HG03460 (cell line): Measurements from ENCODE around the gene EPS8.

Experiments used
- ATAC-seq: cut with Tn5 transposase; IDR thresholded peaks from one replicate; pipeline ENCODE4 v1.9.1; 2021; ENCODE audit not compliant: unreplicated experiment

Gene EPS8

DNA sequence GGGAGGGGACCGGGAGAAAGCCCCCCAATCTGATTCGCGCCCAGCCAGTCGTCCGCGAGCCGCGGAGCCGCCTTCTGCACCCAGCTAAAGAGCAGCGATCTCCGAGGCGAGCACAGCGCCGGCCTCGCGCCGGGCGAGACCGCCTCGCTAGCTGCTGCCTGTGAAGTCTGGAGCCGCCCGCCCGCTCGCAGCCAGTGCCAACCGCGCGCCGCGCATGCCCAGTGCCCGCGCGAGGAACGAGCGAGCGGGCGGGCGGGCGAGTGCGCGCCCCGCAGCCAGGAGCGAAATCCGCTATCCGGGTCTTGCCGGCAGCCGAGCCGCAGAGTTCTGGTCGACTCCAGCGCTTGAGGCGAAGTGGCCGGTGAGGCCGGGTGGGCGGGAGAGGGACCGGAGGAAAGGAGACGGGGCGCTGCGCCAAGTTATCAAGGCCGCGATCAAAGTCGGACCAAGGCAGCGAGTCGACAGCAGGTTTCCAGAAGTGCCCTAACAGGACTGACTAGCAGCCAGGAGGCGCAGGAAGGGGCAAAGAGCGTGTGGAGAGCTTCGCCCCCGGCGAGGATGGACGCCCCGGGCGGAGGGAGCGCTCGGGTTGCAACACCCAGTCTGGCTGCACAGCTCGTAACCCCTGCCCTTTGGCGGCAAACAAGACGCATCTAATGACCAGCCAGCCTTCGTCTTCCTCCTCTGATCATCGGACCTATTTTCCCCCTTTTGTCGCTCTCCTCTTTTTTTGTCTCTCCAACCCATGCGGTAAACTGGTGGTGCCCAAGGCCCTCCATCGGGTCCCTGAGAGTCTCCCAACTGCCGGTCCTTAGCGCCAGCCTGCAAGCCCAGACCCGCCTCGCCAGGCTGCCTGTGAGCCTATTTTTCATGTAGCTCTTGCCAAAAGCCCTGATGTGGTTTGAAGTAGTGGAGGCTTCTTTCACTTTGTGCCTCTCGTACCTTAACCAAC, at the start of gene EPS8:
Gene EPS8, minus strand, starts transcription at position 169 of the 952 bp plus-strand sequence. CDS start 106,437 bp downstream, outside the sequence.
- peak; percentile 83 for ATAC-seq

DNA sequence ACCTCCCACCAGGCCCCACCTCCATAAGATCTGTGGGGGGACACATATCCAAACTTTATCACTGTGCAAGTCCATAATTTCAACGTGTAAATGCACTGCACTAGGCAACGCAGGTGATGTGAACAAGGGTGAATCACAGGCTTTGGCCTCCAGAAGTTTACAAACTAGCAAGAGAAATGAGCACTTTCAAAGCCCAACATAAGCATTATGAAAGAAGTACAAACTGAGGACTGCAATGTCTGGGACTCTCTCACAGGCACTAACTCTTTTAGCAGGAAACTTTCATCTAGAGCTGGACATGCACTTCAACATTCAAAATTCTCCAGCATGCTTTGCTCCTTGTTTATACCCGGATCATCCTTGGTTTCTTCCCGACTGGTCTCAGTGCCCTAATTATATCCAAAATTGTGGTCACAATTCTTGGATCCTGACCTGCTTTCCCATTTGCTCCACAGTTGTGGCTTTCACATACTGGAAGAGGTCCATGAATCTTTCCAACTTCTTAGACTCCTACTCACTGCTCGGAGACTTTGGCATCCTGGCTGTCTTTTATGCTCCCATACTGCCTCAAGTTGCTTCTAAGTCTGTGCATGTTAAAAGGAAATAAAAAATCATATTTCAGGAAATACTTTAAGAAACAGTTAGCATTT, 48.1 kb upstream of the EPS8 start:
- no peak for ATAC-seq

DNA sequence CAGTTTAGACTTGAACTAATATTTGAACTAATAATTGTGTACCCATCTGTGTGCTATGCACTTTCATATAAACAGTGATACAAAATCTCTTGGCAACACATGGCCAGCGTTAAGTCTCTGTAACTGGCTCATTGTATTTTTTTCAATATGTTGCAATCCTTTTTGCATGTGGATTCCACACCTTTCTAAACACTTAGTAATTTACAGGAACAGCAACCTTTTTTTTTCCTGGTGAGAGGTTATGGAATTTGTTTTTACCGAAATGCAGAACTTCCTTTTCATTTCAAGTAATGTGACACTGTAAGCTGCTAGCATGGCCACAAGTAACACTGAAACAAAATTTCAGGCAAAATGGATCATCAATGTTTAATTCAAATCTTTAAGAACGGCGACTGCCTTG, 45.4 kb upstream of the EPS8 start:
- no peak for ATAC-seq

DNA sequence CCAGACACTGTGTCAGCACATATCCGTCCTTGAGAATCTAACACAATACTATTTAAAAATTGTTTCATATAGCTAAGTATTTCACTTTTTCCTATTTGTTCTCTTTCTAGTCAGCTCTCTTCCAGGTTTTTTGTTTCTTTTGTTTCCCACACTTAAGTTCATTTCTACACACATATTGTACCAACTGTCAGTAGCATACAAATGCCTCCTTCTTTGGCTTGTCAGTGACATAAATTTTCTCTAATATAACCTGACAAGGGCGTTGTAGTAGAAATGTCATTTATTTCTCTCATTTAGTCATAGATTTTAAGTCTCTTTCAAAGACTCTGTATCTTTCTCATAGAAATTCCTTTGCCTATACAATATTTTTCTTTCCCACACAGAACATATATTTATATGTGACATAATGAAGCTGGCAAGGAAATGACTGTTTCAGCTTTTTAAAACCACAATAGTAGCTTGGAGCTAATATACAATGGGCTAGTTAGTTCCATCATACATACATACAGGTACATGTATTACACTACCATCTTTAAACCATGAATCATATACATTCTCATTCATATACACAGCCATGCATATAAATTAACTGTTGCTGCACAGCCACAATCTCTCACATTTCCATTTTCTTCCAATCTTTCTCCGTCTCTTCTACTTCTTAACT, 42.3 kb upstream of the EPS8 start:
- ATAC-seq: no peak

DNA sequence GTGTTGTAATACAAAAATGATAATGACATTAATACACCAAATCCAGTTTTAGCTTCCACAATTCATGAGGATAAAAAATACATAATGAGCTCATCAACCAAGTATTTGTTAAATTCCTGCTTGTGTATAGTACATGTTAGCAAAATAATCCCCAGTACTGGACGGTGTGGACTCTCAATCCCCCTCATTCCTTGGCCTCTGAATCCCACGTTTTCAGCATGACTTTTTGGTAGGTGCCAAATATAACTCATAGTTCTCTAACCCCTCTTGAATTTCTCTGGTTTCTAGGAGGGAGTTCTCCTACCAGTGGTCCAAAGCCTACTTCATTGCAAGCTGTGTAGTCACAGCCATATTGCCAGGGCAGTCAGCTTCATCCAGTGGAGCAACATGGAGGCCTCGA, 41.4 kb upstream of the EPS8 start:
- ATAC-seq: no peak

DNA sequence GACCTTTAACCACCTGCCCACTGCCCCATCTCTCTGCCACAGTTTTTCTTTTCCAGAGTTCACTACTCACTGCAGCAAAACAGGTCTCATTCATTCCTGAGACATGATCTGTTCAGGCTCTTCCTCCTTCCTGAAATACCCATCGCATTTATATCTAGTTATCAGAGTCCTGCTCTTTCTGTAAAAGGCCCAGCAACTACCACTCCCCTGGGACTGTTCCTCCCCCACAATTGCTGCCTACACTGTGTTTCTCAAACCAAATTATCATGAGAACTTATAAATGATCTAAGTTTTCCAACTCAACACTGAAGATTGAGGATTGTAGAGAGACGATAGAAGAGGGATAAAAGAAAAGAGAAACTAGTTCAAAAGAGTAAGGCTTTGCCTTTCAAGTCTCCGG, 40.8 kb upstream of the EPS8 start:
- no peak for ATAC-seq

DNA sequence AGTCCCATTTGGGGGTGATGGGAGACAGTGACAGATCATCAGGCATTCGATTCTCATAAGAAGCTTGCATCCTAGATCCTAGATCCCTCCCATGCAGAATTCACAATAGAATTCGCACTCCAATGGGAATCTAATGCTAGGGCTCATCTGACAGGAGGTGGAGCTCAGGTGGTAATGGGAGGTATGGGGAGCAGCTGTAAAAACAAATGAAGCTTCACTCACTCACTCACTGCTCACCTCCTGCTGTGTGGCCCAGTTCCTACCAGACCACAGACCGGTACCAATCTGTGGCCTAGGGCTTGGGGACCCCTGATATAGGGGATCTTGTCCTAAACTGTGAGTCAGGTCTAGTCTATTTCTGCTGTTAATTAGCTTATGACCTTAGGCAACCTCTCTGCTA, 40.1 kb upstream of the EPS8 start:
- ATAC-seq: no peak

DNA sequence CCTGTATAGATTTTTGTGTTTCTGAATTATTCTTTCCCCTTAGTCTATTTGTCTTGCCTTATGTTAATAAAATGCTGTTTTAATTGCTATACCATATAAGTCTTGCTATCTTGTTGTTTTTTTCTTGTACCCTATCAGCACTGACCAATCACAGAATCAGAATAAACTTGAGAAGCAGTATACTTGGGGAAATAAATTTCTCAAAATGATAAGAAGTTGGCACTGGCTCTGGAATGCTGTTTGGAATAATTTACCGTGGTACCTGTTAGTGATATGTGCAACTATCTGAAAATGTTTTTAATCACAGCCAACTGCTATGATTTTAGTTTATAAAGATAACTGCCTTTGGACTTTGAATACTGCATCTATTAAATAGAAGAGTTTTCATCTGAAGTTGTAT, 37.9 kb upstream of the EPS8 start:
- no peak for ATAC-seq

DNA sequence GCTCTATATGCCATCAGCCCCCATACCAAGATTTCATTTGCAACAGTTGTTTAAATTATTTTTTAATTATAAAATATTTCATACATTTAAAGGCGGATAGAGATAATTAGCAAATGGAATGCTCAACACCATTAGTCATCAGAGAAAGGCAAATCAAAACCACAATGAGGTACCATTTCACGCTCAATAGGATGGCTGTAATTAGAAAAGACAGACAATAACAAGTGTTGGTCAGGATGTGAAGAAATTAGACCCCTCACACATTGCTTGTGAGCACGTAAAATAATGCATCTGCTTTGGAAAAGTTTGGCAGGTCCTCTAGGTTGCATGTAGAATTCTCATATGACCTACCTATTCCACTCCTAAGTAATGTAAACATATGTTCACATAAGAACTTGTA, 35.3 kb upstream of the EPS8 start:
- ATAC-seq: no peak

DNA sequence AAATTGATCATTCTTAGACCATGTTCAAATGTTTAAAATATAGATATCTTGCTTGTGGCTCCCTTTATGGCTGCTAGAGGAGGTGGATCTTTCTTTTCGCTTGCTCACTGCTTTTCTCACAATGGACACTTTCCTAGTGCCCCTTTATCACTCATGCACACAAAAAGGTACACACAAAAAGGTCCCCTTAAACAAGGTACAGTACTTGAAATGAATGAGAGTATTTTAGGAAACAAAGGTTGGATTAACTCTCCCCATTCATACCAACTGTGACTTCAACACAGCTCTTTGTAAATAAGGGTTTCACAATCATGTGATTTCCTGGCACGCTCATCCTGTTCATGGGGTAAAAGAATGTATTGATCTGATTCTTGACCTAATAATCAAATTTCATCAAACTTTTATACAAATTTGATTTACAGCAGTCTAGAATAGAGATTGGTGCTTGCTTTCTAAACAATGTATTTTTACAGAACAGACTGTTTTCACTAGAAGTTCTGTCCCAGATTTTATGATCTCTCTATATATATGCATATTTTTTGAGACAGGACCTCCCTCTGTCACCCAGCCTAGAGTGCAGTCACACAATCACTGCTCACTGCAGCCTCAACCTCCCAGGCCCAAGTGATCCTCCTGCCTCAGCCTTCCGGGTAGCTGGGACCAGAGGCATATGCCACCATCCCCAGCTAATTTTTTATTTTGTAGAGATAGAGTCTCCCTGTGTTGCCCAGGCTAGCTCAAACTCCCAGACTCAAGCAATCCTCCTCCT, 34.4 kb upstream of the EPS8 start:
- ATAC-seq: no peak

DNA sequence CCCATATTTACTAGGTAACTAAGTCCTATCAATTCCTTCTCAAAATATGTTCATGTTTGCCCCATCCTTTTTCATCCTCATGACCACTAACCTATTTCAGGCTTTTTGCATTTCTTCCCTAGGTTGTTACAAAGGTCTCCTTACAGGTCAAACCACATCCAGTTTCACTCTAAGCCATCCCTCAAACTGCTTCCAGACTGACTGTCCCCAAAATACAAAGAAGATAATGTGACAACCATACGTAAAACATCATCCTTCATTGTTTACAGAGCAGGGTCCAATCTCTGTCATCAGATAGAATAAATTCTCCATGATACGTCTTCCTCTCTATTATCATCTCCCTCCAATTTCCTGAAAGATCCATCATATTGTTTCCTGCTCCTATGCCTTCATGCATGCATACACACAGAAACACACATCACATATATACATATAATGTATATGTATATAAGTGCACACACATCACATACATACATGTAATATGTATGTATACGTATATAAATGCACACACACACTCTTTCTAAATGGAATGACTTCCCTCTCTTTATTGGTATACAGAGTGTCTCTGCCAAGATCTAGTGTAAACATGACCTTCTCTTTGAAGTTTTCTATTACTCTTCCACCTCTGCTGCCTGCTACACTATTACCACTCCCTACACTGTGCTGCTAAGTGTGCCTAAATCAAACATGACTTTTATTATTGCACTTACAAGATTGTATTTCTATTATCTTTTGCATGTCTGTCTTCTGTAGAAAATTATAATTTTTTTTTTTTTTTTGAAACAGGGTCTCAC, 30.7 kb upstream of the EPS8 start:
- no peak for ATAC-seq

DNA sequence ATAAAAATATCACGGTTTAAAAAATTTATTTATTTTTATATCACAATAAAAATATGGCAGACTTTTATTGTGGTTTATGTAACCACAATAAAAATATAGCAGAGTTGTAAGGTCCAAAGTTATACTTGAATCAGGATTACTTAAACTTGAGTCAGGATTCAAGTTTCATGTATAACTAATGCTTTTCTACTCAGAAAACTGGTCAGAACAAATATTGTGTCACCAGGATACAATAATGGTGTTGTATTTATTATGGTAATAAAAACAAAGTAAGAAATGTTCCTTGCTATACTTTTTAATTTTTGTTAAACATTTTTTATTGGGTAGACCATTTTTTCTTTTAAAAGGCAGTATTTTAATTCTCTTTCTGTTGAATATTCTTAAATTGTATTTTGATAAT, 29.2 kb upstream of the EPS8 start:
- no peak for ATAC-seq

DNA sequence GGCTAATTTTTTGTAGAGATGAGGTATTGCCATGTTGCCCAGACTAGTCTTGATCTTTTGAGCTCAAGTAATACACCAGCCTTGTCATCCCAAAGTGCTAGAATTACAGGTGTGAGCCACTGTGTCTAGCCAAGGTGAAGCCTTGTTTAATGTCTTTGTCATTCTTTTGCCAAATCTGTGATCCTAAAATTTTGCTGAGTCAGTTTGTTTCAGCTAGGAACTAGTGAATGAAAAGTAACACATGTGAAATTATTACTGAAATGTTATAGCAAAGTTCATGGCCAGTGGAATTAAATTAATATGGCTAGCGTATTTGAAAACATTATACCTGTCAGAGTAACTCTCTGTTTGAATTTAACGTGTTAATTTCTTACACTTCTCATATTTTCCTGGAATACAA, 26.5 kb upstream of the EPS8 start:
- no peak for ATAC-seq

DNA sequence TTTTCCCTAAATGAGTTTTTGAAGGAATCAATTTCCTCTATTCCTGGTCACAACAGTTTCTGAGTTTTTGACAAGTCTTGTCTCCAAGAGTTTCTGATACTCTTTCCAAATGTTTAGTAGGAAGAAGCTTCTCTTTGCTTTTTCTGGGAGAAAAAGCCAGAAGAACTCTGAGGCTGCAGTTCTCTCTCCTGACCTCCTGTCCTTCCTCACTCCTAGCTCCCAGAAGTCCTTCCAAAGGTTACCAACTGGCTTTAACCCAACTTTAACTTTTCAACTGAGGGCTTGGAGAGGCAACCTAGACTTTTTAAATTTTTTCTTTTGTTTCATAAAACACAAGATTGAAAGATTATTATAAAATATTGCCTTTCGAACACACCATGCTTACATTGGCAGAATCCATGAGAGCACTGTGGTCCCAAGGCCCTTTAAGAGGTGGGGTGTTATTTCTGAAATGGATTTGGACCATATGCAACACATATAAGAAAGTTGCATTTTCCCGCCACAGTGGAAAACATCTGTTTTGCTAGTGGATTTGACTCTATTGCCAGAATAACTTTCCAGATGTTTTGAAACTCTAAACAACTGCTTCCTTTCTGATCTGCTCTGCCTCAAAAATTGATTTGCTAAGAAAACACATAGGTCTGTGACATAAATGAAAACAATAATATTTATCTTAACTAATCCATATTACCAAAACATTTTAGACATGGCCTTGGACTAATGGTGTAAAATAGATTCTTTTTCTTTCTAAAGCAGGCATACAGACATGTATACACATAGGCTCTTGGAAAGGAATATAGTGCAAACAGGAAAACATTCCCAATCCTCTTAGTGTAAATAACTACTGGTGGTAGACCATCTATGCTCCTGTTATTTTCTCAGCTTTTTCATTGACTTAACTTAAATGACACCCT, 22.3 kb upstream of the EPS8 start:
- ATAC-seq: no peak

DNA sequence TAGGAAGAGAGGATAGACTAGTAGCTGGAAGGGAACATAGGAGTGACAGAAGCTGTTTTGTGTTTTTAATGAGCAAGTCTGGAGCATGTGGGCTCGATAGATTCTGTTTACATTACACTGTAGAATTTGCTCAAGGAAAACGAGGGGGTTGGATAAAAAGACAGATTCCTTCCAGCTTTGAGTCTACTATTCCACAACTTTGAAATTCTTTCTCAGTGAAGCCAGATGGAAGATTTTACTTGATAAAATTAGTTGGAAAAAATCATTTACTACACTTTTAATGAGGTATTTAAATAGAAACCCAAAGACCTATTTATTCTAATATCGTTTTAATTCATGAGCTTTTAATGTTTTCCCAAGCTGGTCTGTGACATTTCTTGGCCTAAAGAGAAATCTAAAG, 19.5 kb upstream of the EPS8 start:
- ATAC-seq: no peak

DNA sequence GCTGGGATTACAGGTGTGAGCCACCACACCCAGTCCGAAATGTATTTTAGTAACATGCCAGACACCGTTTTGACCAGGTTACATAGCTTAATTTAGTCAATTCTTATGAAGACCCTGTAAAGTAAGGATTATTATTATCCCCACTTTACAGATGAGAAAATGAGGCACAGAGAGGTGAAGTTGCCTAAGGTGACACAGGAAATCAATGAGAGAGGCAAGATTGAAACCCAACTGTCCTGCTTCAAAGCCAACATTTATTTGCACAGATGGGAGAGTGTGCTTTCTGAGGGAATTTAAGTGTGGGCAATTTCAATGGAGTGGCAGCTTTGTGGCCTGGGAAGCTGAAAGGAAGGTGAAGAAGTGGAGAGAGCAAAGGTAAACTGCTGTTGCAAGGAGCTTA, 19.1 kb upstream of the EPS8 start:
- ATAC-seq: no peak

DNA sequence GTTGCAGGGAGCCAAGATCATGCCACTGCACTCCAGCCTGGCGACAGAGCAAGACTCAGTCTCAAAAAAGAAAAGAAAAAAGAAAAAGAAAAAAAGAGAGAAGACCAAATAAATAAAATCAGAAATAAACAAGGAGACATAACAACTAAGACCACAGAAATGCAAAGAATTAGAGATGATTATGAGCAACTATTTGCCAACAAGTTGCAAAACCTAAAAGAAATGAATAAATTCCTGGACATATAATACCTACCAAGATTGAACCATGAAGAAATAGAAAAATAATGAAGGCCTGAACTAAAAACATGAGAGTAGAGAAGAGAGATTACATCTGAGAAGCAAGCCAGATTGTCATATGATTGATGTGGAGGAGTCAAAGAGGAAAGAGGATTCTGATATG, 17.6 kb upstream of the EPS8 start:
- ATAC-seq: no peak

DNA sequence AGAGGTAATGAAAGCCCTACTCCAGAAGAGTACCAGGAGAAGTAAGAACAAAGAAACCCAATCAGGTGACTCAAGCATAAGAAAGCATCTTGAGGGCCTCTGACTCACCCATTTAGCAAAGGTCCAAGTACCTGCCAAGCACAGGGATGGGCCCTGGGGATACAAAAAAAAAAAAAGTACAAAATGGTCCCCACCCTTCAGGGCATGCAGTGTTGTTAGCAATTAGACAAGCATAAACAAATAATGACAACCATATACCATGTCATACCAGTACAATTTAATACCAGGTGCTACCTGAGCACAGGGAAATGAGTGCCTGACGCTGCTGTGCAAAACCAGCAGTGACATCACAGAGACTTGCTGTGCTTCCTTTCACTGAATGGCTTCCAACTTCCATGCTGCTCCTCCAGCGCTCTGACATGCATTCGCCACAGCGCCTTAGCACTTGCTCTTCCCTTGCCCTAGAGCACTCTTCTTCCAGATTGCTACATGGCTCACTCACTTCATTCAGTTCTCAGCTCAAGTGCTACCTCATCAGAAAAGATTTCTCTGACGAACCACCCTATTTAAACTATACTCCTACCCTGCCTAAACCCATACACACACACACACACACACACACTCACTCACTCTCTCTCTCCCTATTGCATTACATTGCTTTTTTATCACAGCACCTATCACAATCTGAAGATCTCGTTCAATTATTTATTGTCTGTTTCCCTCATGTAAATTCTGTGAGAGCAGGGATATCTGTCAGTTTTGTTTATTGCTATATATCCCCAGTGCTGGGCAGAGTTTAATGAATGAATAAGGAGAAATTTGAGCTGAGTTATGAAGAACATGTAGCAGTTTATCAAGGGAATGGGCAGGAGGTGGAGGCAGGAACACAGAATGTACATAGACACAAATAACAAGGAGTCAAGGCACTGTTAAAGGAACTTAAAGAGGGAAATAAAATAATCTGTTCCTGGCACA, 12.9 kb upstream of the EPS8 start:
- no peak for ATAC-seq
